Activated CD4-positive, alpha-beta T cell treated with anti-CD3 and anti-CD28 coated beads for 1 hour (primary cell): ENCODE results near the gene GTF2F2.
"Not testable (repeated sequence)": the region's sequence is repeated elsewhere in the genome, so short reads cannot be mapped to it uniquely, and the experiment has no call there.

Experiments
- DNase-seq: peaks from one replicate; pipeline ENCODE4 v3.0.0-alpha.2; 2020

Gene GTF2F2

DNA sequence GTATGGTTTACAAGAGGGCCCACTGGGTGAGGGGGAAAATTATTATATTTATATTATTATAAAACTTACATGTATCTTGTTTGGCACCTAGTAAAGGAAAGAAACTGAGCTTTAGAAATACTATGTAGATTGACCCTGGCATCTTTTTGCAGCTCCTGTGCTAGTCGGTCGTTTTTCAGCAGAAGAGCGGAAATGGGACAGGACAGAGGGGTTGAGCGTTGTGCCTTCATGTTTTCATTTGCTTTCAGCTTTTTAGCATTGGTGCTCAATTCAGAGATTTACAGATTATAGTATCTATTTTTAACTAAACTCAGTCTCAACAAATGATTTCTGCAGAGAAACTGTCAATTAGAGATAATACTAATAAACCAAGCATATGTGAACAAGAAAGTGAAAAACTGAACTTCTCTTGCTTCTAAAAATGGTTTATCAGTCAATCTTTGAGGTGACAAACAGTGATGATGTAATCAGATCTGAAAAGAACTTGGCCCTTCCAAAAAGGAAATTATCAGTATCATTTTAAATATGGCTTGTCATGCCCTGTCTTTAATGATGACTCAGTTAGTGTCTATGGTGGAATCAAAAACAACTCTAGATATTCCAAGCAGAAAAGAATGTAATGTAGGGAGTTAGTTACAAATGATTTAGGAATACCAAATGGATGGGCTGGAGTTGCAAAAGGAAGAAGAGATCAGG, 137.5 kb downstream of the GTF2F2 start:
- no peak for DNase-seq

DNA sequence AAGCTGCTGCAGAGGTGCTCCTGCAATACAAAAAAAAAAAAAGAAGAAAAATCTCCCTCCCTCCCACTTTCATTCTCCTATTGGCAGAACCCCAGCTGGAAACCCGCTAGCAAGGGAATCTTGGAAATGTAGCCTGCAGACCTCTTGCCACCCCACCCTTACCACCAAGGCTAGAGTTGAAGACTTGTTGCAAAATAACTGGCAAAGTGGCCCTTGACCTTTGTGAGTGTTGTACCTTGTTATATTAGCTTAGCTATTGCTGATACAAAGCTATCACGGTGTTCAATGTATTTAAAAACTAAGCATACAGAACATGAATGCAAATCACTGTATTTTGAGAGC, 138.0 kb downstream of the GTF2F2 start:
- DNase-seq, result no peak

DNA sequence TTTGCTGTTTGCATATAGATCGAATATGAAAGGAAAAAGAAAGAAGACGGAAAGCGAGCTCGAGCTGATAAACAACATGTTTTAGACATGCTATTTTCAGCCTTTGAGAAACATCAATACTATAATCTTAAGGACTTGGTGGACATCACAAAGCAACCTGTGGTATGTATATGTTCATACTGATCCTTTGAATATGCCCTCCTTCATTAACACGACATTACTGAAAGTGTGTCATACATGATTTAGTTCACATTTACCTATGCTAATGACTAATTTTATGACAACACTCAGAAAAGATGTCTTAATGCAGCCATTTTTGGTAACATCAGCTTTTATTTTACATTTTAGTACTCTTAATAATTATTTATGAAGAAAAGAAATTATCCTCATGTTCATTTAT, 146.9 kb downstream of the GTF2F2 start:
- no peak for DNase-seq

DNA sequence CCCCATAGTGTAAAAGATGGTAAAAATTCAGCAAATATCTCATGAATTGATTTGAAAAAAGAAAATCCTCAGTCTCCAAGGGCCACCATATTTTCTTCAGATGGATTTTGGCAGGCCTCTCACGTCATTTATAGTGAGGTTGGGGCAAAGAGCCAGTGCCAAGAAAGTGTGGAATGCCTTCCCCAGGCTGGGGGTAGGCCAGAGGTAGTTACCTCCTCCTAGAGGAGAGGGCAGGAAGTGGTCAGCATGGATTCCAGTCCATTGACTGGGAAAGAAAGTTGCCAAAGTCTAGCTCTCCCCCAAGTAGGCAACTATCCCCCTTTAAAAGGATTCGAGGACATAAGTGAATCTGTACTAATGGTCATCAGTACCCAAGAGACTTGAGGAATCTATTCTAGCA, 148.9 kb downstream of the GTF2F2 start:
- no peak for DNase-seq

DNA sequence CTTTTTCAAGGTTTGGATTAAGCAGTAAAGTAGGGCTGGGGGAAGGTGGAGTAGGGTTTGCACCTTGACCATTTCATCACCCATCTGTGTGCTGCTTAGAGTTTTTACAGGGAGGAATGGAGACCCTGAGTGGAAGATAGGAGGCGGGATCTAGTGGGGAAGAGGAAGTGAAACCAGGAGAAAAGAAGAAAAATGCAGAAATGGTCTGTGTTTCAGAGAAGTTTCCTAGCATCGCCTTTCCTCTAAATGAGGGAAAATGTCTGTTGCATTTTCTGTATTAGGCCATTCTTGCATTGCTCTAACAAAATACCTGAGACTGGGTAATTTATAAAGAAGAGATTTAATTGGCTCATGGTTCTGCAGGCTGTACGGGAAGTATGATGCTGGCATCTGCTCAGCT, 156.6 kb downstream of the GTF2F2 start:
- DNase-seq, result no peak

DNA sequence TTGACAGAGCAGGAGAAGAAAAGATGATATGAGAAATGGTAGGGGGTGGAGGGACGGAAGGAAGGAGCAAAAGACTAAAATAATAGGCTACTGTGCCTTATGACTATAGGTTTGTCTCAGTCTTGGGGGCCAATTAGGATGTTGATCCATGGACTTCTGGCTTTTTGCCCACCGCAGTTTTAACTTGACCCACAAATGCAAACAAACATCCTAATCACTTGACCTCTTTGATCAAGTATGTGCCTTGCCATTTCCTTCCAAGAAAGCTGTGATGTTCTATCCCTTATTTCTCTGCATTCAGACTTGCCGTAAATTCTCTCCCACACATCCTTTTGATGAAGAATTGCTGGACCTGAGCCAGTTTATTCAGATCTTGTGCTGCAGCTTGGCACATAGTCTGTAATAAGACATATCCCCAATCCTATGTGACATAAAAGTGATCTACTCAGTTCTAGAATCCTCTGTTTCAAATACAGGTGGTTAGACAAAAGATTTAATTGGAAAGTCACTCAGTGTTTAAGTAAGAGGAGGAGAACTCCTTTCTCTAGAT, 157.9 kb downstream of the GTF2F2 start:
- no peak for DNase-seq

DNA sequence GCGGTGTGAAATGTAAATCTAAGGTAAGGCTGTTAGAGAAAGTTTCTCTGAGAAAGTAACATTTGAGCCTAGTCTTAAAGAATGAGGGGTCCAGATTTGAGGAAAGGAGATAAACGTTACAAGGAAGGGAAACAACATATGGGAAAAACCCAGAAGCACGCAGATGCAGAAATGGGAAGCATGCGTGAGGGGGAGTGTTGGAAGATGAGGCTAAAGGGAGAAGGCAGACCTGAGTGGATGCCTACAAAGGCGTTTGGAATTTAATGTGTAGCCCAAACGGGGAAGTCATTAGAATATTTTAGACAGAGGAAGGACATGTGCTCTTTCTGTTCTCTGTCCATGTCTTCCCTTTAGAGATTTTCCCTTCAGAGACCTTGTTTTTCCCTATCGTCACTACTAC, 159.7 kb downstream of the GTF2F2 start:
- DNase-seq, result no peak

DNA sequence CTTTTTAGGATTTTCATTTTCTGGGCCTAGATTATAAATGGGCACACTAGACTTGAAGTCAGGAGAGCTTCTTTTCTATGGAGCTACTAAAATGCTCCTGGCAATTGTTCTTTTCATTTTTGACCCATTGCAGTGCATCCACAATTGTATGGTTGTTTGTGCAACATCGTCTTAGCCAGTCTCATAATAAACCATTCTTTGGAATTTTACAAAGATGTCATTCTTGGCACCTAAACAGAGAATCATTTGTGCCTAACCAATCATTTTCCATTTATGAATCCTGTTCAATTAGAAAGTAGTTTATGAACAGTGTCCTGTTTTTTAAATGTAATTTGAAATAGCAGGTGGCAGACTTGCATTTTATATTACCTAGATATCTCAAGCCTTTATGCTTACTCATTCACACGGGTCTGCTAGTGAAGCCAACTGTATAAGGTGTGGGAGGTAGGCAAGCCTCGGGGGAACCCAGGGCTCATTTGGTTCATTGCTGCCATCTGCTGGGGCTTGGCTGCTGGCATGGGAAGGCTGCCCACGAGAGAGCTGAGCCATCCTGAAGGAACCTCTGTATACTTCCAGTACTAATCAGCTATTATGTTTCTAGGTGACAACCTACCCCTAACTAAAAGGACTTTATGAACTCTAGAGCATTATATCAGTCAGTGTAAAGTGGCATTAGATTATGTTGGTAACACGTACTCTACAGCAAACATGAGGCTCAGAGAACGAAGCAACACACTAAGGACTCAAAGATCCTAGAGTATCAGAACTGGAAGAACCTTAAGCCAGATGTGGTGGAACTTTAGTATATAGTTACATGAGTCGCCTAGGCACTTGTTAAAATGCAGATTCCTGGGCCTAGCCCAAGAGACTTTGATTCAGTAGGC, 160.7 kb downstream of the GTF2F2 start:
- DNase-seq, result no peak

DNA sequence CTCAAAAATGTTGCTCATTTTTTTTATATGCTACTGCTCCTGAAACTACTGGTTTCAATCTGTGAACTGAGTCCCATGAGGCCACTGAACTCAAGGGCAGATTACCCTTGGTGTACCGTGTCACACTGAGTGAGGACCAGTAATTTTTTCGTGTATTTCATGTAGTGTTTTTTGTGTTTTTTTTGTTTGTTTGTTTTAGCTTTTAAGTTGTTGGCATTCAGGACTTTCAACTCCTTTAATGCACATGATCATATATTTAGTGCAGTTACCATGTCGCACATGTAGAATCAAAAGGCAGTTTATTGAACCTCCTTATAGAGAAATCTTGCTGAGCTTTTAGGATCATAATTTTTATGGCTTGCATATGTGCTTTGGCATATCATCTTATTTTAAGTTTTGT, 162.7 kb downstream of the GTF2F2 start:
- no peak for DNase-seq

DNA sequence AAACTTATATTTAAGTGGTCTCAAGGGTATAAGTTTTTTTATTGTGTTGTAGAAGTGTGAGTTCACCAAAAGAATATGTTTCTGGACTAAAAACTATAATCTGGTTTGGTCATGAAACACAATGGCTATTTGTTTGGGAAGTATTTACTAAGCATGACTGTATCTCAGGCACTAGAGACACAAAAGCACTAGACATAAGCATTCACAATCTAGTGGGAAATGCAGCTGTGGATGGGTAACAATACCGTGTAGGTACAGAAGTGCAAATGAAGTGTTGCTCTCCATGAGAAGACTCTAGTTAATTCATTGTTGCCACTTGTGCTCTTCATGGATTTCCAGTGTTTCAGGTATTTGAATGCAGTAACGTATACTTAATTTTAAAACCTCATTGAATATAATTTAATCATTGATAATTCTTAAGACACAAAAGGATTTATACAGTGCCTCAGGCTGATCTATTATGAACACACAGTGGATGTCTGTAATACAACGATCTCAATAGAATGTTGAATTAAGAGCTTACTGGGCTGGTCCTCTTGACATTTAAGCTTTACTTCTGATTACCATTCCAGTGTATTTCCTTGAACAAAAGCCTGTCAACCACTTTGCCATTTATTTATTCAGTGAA, 169.7 kb downstream of the GTF2F2 start:
- no peak for DNase-seq

DNA sequence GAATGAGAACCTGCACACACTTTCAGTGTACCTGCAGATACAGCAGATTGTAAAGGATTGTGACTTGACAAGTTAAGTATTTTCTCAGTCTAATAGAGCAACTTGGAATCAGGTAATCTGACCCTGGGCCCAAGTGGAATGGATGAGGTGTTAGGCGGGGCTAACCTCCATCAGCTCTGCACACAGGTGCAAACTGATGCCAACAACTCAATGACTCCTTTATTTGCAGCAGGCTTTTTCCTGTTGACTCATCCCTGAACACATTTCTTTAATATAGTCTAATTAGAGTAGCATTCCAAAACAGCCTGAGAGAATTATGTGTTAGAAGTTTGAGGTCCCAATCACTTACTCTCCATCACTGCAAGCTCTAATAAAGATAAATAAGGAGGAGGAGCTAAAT, 171.9 kb downstream of the GTF2F2 start:
- no peak for DNase-seq

DNA sequence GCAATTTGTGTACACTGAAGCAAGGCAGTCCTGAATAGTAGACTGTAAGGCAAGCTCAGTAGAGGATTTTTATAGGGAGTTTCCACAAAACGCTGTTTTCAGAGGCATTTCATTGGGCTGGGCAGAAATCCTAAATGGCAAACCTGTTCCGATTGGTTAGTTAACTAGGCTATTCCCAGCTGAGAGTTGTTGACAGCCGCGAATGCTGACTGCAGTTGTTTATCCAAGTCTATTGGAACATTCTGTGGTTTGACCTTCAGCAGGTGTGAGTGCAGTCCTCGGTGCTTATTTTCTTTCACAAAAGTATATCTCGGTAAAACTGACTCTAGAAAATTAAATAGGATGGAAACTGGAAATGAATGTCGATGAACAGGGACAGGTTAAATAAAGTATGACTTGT, 175.2 kb downstream of the GTF2F2 start:
- DNase-seq, result no peak

DNA sequence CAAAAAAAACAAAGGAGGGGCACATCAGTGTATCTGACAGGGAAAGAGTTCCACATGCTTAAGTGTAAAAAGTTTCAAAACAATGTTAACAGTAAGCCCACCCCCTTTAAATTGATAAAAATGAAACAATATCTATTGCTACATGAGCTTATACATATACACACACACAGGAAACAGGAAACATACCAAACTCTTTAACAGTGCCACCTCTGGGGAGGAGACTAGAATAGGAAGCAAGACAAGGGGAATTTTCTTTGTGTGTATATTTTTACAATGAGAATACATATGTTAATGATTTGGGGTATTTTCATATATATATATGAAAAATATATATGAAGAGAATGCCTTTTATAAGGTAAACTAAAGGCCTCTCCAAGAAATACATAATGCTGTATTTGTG, 175.9 kb downstream of the GTF2F2 start:
- no peak for DNase-seq

DNA sequence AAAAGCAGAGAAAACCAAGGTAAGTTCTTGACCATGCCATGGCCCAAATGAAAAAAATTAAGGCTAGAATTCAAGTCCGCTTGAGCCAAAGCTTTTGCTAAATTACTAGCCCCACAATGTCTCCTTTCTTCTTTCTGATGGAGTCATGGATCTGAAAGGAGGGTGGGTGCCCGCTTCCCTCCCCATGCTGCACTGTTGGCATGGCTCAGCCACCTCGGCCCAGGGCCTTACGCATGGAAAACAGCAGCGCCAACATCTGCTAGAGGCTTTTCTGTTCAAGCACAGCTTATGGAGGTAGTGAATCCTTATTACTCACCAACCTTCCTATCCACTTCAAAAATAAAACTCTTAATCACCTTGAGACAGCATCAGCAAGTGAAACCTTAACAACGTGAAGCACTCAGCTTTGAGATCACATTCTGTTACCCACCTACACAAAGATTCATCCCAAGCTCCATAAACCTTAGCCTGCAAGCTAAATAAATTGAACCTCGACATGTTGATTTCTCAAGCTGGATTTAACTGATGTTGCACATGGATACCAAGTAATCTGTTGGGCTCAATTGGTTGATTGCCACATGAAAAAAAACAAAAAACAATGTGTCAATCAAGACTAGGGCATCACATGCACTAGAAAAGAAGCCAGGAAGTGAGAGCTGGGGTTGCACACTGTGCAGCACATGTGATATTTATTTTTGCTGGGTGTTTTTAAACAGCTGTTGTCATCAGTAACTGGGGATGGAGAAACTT, 177.3 kb downstream of the GTF2F2 start:
- no peak for DNase-seq

DNA sequence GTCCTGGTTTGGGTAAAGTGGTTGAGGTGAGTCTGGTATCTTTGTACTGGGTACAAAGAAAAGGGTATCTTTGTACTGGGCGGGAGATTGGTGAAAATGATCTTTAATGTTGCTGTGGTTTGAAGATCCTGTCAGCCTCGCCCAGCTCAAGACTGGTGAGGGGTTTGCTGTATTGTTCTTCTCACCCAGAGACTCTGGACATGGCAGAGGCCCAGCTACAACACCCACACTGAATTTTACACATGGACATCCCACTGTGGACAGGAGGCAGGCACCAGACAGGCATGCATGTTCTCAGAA, 177.8 kb downstream of the GTF2F2 start:
- DNase-seq, result no peak

DNA sequence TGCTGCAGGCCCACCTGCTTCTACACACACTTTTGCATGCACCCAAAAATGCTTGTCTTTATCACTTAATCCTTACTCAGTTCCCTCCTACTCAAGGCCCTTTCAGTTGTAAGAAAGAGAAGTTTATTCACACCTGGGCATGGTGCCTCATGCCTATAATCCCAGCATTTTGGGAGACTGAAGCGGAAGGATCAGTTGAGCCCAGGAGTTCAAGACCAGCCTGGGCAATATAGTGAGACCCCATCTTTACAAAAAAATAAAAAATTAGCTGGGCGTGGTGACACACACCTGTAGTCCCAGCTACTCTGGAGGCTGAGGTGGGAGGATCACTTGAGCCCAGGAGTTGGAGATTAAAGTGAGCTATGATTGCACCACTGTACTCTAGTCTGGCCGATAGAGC, 178.2 kb downstream of the GTF2F2 start:
- DNase-seq, result not testable (repeated sequence)

DNA sequence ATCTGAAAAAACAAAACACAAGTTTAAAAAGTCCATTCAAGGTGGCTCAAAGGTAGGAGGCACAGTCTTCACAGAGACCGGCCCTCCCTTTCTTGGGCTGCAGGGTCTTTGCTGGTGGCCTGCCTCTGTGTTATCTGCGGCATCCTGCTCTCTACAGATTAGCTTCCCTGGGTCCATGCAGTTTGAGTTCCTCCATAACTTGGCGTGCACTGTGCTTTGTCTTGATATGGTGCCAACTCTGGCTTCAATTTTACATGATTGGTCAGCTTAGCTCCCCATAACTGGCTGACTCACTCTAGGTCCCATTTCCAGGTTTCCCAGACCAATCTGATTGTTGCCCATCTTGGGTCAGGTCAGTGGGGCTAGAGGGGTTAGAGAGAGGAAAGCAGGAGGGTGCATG, 178.9 kb downstream of the GTF2F2 start:
- DNase-seq, result no peak

DNA sequence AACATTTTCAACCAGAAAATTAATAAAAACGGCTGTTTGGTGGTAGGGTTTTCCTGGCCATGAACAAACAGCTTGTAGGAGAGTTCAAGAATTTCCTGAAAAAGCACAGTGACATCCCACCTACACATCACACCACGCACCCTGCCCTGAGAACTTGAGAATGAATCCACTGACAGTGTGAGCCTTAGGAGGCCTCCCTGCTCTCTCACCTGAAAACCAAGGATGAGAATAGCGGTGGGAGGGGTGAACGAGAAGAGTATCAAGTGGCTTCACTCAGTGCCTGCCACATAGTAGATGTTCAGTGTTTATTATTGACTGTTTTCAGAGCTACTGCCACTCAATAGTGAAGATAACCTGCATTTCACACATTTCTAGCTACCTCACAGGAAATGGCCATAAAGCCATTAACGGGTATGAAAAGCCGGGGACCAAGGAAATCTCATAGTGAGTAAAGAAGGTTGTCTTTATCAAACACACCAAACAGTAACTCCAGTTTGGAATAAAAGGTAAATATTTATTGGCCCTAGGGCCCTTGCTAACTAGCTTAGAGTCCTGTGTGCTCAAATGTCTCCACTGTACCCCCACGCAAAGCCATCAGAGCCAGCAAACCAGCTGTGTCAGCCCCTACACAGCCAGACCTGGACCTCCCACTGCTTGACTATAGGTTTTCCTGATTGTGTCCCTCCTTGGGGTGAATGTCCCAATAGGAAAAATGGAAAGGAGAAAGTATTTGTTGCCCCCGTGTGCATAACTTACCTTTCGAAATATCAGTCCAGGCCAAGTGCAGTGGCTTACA, 180.1 kb downstream of the GTF2F2 start:
- no peak for DNase-seq

DNA sequence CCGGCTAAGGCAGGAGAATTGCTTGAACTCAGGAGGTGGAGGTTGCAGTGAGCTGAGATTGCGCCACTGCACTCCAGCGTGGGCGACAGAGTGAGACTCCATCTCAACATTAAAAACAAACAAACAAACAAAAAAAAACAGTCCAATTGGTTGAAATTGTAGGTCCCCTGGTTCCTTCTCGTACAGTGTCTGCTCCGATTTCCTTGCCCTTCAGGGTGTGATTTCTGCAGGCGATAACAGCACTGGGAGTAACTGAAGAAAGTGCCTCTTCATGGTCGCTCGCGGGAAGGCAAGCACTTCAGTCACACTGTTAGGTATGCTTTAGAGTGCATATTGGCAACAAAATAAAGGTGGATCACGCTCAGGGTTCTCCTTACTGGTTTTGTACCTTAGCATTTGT, 181.0 kb downstream of the GTF2F2 start:
- no peak for DNase-seq

DNA sequence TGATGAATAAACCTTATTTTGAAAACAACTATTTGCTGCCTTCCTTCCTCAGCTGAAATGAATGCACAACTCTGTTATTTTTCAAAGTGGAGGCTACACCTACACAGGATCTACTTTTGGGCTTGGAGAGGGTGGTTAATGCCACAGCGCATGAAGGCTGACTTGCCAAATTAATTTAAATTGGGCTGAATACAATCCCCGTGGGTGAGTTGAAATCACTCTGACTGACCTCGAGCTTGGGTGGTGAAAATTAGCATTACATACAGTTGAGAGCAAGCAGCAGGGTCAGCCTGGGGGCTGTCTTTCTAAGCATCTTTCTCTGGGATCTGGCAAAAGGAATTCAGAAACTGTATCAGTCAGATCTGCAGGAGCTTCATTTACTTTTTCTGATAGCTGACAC, 182.2 kb downstream of the GTF2F2 start:
- no peak for DNase-seq

DNA sequence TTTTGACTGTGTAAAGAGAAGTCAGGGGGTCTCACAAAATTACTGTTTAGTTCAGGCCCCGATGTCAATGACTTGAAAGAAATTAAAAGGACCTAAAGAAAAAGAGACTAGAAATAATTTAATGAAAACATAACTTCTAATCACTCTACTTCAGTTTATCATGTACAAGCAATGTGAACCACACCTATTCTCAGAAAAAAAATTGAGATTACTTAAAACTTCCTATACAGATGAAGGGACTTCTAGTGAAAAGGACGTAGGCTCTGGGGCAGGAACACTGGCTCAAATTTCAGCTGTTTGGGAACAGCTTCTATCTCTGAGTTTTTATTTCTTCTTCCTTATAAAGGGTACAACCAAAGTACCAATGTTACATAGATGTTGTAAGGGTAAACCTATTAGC, 182.7 kb downstream of the GTF2F2 start:
- DNase-seq, result no peak

DNA sequence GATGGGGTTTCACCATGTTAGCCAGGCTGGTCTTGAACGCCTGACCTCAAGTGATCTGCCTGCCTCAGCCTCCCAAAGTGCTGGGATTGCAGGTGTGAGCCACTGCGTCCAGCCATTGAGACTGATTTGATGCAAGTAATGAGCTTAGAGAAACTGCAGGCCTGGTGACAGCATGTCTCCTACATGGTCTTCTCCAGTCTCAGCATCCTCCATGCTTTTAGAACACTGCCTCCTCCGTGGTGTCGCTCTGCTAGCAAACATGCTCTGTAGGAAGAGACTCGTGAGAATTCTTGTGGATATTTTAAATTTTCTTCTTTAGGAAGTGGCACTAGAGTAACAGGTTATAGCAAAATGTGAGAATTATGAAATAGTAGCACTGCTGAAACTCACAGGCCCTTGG, 183.6 kb downstream of the GTF2F2 start:
- no peak for DNase-seq

DNA sequence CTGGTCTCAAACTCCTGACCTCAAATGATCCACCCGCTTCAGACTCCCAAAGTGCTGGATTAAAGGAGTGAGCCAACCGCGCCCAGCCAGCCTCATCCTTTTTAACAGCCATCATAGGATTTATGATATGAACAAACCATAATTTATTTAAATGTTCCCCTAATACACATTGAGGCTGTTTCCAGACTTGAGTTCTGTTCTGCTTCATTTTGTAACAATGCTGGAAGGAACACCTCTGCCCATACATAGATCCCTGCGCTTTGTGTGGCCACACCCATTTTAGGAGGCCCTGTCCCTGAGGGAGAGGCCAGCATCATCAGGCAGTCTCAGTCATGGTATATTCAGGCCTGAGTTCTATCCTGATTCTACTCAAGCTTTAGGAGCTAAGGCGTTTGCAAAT, 184.8 kb downstream of the GTF2F2 start:
- no peak for DNase-seq
